ENCODE measurements around the gene ERG28.

ERG28 gene

DNA sequence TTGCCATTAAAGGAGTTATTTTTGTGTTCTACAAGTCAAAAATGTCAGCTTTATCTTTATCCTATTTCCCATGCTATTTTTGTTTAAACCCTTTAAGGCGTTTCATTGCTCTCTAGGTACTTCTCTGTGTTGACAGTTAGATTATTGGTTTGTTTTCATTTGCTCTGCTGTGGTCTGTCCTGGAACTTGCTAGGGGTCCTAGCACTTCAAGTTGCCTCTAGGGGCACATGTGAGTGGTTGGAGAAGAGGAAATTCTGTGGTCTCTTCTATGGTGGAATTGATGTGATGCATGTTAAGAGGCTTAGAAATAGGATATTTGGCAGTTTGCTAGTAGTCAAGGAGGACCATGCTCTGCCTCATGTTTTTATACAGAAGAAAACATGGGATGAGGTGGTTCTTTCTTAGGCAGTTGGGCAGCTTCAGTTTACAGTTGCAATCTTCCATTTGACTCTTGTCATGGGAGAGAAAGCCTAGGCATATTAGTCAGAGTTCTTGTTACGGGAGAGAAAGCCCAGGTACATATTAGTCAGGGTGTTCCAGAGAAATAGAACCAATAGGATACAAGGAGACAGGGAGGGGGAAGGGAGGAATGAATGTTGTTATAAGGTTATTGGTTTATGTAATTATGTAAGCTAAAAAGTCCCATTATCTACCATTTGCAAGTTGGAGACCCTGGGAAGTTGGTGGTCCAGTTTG is 14.7 kb upstream of the ERG28 start:
- no peaks in the 10 kb centered on the region for H3K36me3 ChIP-seq (ENCODE audit: control insufficient read depth, insufficient read depth, low read length)
- no peak overlapping the region for H3K4me2 ChIP-seq (ENCODE audit: low read length)
- H3K4me1 ChIP-seq: no peaks in the 10 kb centered on the region
- no peak overlapping the region for H2AFZ ChIP-seq
- H3K9me3 ChIP-seq (ENCODE audit: control insufficient read depth, low read length): no peaks in the 10 kb centered on the region
- TF ChIP-seq, protein P1, sequence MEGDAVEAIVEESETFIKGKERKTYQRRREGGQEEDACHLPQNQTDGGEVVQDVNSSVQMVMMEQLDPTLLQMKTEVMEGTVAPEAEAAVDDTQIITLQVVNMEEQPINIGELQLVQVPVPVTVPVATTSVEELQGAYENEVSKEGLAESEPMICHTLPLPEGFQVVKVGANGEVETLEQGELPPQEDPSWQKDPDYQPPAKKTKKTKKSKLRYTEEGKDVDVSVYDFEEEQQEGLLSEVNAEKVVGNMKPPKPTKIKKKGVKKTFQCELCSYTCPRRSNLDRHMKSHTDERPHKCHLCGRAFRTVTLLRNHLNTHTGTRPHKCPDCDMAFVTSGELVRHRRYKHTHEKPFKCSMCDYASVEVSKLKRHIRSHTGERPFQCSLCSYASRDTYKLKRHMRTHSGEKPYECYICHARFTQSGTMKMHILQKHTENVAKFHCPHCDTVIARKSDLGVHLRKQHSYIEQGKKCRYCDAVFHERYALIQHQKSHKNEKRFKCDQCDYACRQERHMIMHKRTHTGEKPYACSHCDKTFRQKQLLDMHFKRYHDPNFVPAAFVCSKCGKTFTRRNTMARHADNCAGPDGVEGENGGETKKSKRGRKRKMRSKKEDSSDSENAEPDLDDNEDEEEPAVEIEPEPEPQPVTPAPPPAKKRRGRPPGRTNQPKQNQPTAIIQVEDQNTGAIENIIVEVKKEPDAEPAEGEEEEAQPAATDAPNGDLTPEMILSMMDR (IDR thresholded peaks at IDR 0.05): no peak
- H3K4me3 ChIP-seq (ENCODE audit: low read depth, low read length): no peak overlapping the region
- peaks cover 5% of the 10 kb centered on the region for H3K79me2 ChIP-seq
- no peak overlapping the region for H3K9ac ChIP-seq
- H3K27me3 ChIP-seq (ENCODE audit: control insufficient read depth, insufficient read depth, low read length): no peaks in the 10 kb centered on the region
- no peak overlapping the region for H3K27ac ChIP-seq

DNA sequence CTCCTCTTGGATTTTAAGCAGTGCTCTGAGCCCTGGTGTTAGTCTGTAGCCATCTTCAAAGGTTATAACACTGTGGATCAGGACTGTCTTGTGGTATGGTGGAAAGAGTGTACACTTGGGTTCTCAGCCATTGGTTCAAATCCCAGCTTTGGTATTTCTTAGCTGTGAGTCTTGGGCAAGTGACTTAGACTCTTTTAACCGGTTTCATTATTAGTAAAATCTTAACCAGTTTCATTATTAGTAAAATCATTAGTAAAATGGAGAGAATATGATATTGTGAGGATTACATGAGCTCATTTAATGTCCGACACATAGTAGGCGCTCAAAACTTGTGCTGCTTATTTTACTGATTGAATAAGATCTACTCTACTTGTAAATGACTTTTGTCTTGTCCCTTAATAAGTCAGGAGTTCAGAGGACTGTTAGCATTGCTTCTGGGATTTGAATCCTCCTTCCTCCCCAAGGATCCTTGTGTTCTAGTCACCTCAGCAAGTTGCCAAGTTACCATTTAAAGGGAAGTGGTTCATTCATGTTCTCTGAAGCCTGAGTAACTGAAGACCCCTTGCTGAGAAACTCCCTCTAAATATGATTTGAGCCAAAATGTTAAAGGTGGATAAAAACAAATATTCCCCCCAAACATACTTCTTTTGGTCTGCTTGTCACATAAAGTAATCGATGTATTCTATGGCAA is 12.8 kb upstream of the ERG28 start:
- Histone ChIP-seq H3K36me3 (ENCODE audit: control insufficient read depth, insufficient read depth, low read length) (no peaks in the 10 kb centered on the region), H3K27me3 (ENCODE audit: control insufficient read depth, insufficient read depth, low read length) (no peaks in the 10 kb centered on the region), H3K27ac (no peak overlapping the region), H3K4me3 (ENCODE audit: low read depth, low read length) (no peak overlapping the region), H3K9me3 (ENCODE audit: control insufficient read depth, low read length) (no peaks in the 10 kb centered on the region), H2AFZ (no peak overlapping the region), H3K4me2 (ENCODE audit: low read length) (no peak overlapping the region), H3K79me2 (peaks cover 5% of the 10 kb centered on the region), H3K4me1 (no peaks in the 10 kb centered on the region), H3K9ac (no peak overlapping the region)
- TF ChIP-seq, protein P1 (IDR thresholded peaks at IDR 0.05): no peak

DNA sequence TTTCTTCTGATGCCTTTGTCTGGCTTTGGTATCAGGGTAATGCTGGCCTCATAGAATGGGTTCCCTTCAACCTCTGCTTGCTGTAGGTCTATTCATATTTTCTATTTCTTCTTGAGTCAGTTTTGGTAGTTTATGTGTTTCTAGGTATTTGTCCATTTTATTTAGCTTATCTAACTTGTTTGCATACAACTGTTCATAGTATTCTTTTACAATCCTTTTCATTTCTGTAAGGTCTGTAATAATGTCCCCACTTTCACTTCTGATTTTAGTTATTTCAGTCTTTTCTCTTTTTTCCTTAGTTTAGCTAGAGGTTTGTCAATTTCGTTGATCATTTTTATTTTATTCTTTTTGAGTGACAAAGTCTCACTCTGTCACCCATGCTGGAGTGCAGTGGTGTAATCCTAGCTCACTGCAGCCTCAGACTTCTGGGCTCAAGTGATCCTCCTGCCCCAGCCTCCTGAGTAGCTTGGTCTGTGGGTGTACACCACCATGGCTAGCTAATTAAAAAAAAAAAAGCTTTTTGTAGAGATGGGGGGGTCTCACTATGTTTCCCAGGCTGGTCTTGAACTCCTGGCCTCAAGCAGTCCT is 12.0 kb upstream of the ERG28 start:
- no peak overlapping the region for H3K4me3 ChIP-seq (ENCODE audit: low read depth, low read length)
- TF ChIP-seq, protein P1 (IDR thresholded peaks at IDR 0.05): no peak
- H3K9ac ChIP-seq: no peak overlapping the region
- H2AFZ ChIP-seq: no peak overlapping the region
- H3K79me2 ChIP-seq: peaks cover 5% of the 10 kb centered on the region
- no peak overlapping the region for H3K27ac ChIP-seq
- H3K9me3 ChIP-seq (ENCODE audit: control insufficient read depth, low read length): no peaks in the 10 kb centered on the region
- no peaks in the 10 kb centered on the region for H3K36me3 ChIP-seq (ENCODE audit: control insufficient read depth, insufficient read depth, low read length)
- H3K4me2 ChIP-seq (ENCODE audit: low read length): no peak overlapping the region
- H3K27me3 ChIP-seq (ENCODE audit: control insufficient read depth, insufficient read depth, low read length): no peaks in the 10 kb centered on the region
- no peaks in the 10 kb centered on the region for H3K4me1 ChIP-seq

DNA sequence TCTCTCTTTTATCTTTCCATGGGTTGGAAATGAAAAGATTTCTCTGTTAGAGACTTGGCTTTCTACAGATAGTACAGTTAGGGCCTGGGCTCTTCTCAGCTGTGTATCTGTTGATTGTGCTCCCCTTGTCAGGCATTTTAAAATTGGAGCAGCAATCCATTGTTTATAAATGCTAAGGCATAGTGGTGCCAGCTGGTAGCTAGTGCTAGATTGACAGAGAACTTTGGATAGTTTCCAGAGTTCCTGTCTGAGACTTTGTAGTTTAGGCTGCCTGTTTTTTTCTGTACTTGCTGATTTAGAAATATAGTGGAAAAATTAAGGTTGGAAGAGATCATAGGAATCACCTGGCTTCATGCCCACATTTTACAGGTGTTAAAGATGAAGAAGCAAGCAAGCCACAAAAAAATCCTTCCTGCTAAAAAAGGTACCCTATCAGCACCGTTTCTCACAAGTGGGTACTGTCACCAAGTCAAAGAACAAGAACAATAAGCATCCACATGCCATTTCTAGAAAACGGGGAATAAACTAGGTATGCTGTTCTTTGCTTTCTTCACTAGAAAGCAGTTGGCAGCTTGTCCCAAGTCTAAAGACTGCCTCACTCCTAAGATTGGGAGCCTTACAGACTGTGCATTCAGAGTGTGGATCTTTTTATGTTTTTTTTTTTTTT is 6.6 kb upstream of the ERG28 start:
- Histone ChIP-seq H3K27me3 (ENCODE audit: control insufficient read depth, insufficient read depth, low read length) (no peaks in the 10 kb centered on the region), H2AFZ (no peak overlapping the region), H3K9me3 (ENCODE audit: control insufficient read depth, low read length) (no peaks in the 10 kb centered on the region), H3K79me2 (no peaks in the 10 kb centered on the region), H3K4me2 (ENCODE audit: low read length) (no peak overlapping the region), H3K4me3 (ENCODE audit: low read depth, low read length) (no peak overlapping the region), H3K9ac (no peak overlapping the region), H3K4me1 (peaks cover 4% of the 10 kb centered on the region), H3K27ac (no peak overlapping the region), H3K36me3 (ENCODE audit: control insufficient read depth, insufficient read depth, low read length) (no peaks in the 10 kb centered on the region)
- TF ChIP-seq, protein P1 (IDR thresholded peaks at IDR 0.05): no peak
